Activated B cell treated with CpG ODN at 0.5 μM for 24 hours (primary cell): ENCODE results near the gene DDX3X. TPM values are rescaled to one million over a fixed set of nuclear protein-coding genes. Genes with fewer than 3 reads are reported as not detected.
"Not testable (repeated sequence)": the region's sequence is repeated elsewhere in the genome, so short reads cannot be mapped to it uniquely, and the experiment has no call there.

Source experiments
- ATAC-seq: fragments of 200-7000 bp; cut with Tn5 transposase; one replicate; pipeline ENCODE4 v1.10.0; 2021; ENCODE audit warnings: low read depth, mild to moderate bottlenecking, moderate library complexity
- CTCF ChIA-PET: fragments of 350-600 bp; sonication (Branson Sonifier 250); formaldehyde crosslinking; loops from one replicate; lab custom pipeline; 2021; ENCODE audit warnings: antibody characterized with exemption; lab: Charles Lee
- POLR2A ChIA-PET: fragments of 350-600 bp; sonication (Branson Sonifier 250); formaldehyde crosslinking; loops from one replicate; lab custom pipeline; 2021; ENCODE audit warnings: antibody characterized with exemption; lab: Charles Lee
- DNase-seq: peaks from one replicate; pipeline ENCODE4 v3.0.0; 2022
- H3K27ac Mint-ChIP-seq: one replicate; pipeline ENCODE4 v1.8.0; 2020; ENCODE audit warnings: mixed read lengths
- H3K27me3 Mint-ChIP-seq: one replicate; pipeline ENCODE4 v1.8.0; 2021; ENCODE audit warnings: mixed read lengths
- H3K36me3 Mint-ChIP-seq: one replicate; pipeline ENCODE4 v1.8.0; 2021; ENCODE audit warnings: low read depth, mixed read lengths
- H3K4me1 Mint-ChIP-seq: one replicate; pipeline ENCODE4 v1.8.0; 2021; ENCODE audit warnings: mixed read lengths
- H3K4me3 Mint-ChIP-seq: one replicate; pipeline ENCODE4 v1.8.0; 2020; ENCODE audit warnings: mild to moderate bottlenecking, mixed read lengths
- H3K9me3 Mint-ChIP-seq: one replicate; pipeline ENCODE4 v1.8.0; 2020; ENCODE audit warnings: mixed read lengths
- intact Hi-C: fragments of 100-400 bp; cut with micrococcal nuclease; formaldehyde crosslinking; loops from one replicate; pipeline ENCODE4 v1.15.1; 2024
- total RNA-seq: library from RNA; stranded (reverse); gene quantifications from 2 replicates; pipeline ENCODE4 v1.2.3, GENCODE V29; 2022
- TF ChIP-seq, protein P1 (sequence below): fragments of 200-600 bp; IDR thresholded peaks from one replicate; pipeline ENCODE4 v1.8.0; 2022; ENCODE audit warnings: antibody characterized with exemption, mild to moderate bottlenecking

The DDX3X gene
- total RNA-seq, 1 donor from 2014 or later: 247 TPM

DNA sequence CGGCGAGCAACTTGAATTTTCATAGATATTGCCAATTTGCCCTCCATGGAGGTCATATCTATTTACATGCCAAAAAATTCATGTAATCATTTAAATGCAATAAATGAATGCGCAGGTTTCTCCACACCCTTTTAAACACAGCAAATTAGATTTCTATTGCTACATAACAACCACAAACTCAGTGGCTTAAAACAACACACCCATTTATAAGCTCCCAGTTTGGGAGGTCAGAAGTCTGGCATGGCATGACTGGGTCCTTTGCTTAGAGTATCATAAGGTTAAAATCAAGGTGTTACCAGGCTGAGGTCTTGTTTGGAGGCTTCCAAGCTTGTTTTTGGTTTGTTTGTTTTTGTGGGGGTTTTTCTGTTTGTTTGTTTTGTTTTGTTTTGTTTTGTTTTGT, 63.3 kb downstream of the DDX3X start:
- H3K27ac Mint-ChIP-seq: no peak overlapping the region
- CTCF ChIA-PET: no interaction called here
- ATAC-seq (no peak), DNase-seq (no peak)
- TF ChIP-seq, protein P1, sequence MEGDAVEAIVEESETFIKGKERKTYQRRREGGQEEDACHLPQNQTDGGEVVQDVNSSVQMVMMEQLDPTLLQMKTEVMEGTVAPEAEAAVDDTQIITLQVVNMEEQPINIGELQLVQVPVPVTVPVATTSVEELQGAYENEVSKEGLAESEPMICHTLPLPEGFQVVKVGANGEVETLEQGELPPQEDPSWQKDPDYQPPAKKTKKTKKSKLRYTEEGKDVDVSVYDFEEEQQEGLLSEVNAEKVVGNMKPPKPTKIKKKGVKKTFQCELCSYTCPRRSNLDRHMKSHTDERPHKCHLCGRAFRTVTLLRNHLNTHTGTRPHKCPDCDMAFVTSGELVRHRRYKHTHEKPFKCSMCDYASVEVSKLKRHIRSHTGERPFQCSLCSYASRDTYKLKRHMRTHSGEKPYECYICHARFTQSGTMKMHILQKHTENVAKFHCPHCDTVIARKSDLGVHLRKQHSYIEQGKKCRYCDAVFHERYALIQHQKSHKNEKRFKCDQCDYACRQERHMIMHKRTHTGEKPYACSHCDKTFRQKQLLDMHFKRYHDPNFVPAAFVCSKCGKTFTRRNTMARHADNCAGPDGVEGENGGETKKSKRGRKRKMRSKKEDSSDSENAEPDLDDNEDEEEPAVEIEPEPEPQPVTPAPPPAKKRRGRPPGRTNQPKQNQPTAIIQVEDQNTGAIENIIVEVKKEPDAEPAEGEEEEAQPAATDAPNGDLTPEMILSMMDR: no peak
- no peaks in the 10 kb centered on the region for H3K4me1 Mint-ChIP-seq
- H3K36me3 Mint-ChIP-seq: no peaks in the 10 kb centered on the region
- H3K27me3 Mint-ChIP-seq: no peaks in the 10 kb centered on the region
- intact Hi-C loops: no loop called here
- POLR2A ChIA-PET: no interaction called here
- no peaks in the 10 kb centered on the region for H3K9me3 Mint-ChIP-seq
- H3K4me3 Mint-ChIP-seq: no peak overlapping the region

DNA sequence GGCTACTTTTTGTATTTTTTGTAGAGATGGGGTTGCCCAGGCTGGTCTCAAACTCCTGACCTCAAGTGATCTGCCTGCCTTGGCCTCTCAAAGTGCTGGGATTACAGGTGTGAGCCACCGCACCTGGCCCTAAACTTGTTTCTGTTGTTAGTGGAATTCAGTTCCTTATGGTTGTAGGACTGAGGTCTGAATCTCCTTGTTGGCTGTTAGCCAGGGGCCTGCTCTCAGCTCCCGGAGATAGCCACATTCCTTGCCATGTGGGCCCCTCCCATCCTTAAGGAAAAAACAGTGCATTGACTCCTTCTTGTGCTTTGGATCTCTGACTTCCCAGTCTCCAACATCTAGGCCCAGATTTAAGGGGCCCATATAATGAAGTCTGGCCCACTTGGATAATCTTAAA, 63.8 kb downstream of the DDX3X start:
- intact Hi-C loops: no loop called here
- CTCF ChIA-PET: no interaction called here
- Mint-ChIP-seq H3K36me3 (no peaks in the 10 kb centered on the region), H3K27me3 (no peaks in the 10 kb centered on the region), H3K27ac (no peak overlapping the region), H3K4me3 (no peak overlapping the region), H3K4me1 (no peaks in the 10 kb centered on the region), H3K9me3 (no peaks in the 10 kb centered on the region)
- POLR2A ChIA-PET: no interaction called here
- DNase-seq (no peak), ATAC-seq (no peak)
- TF ChIP-seq, protein P1: no peak

DNA sequence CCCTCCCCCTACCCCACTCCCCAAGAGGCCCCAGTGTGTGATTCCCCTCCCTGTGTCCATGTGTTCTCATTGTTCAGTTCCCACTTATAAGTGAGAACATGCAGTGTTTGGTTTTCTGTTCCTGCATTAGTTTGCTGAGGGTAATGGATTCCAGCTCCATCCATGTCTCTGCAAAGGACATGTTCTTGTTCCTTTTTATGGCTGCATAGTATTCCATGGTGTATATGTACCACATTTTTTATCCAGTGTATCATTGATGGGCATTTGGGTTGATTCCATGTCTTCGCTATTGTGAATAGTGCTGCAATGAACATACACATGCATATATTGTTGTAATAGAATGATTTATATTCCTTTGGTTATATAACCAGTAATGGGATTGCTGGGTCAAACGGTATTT, 68.6 kb downstream of the DDX3X start:
- H3K36me3 Mint-ChIP-seq, H3K27ac Mint-ChIP-seq, H3K27me3 Mint-ChIP-seq, DNase-seq, ATAC-seq, POLR2A ChIA-PET, H3K9me3 Mint-ChIP-seq, H3K4me3 Mint-ChIP-seq, CTCF ChIA-PET, H3K4me1 Mint-ChIP-seq, intact Hi-C loops: not testable (repeated sequence)

DNA sequence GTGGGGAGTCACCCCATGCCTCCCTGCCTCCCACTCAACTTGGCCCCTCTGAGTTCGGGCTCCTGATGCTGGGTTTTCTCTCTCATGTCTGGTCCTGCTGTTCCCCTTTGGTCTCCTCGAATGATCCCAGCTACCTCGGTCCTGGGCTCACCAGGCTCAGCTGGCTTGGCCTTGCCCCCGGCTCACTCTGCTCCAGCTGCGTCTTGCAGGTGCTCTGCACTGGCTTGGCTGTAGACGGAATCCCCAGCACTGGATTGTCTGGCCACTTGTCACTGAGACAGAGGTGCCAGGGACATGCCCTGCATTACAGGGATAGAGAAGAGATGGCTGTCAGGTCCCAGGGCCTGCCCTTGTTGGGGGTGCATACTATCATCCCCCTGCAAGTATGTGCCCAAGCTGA, 71.6 kb downstream of the DDX3X start:
- no peaks in the 10 kb centered on the region for H3K9me3 Mint-ChIP-seq
- POLR2A ChIA-PET: interaction anchor here (0.6 kb wide), 1 partner anchor 100 kb away, joined by 5 read pairs; no protein-coding TSS in a partner anchor
- no peak for ATAC-seq
- H3K4me1 Mint-ChIP-seq: no peaks in the 10 kb centered on the region
- TF ChIP-seq, protein P1: no peak
- no peaks in the 10 kb centered on the region for H3K36me3 Mint-ChIP-seq
- no peaks in the 10 kb centered on the region for H3K27me3 Mint-ChIP-seq
- CTCF ChIA-PET: no interaction called here
- H3K27ac Mint-ChIP-seq: no peak overlapping the region
- H3K4me3 Mint-ChIP-seq: no peak overlapping the region
- no peak for DNase-seq
- intact Hi-C loops: no loop called here

DNA sequence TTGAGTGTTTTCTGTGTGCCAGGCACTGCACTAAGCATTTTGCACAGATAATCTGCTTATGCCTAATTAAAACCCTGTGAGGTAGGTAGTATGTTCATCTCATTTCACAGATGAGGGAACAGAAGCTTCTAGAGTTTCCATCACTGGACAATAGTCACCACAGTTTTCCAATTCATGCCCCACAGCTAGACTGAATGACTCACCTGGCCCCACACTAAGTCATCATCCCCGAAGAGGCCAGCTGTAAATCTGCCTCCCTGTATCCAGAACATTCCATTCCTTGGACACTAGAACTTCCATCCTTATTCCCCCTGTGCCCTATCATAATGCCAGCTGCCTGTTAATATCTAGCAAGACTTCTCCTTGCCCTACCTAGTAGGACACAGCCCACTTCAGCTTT, 72.2 kb downstream of the DDX3X start:
- no peak for ATAC-seq
- POLR2A ChIA-PET: interaction anchor here (0.6 kb wide), 1 partner anchor 101 kb away, joined by 5 read pairs; no protein-coding TSS in a partner anchor
- H3K36me3 Mint-ChIP-seq: no peaks in the 10 kb centered on the region

More for the DNA sequence above, 72.2 kb downstream of the DDX3X start:
- H3K27me3 Mint-ChIP-seq: no peaks in the 10 kb centered on the region
- no peak overlapping the region for H3K27ac Mint-ChIP-seq
- CTCF ChIA-PET: no interaction called here
- no peak overlapping the region for H3K4me3 Mint-ChIP-seq
- intact Hi-C loops: no loop called here
- DNase-seq: no peak
- TF ChIP-seq, protein P1: no peak
- H3K9me3 Mint-ChIP-seq: no peaks in the 10 kb centered on the region
- H3K4me1 Mint-ChIP-seq: no peaks in the 10 kb centered on the region
